Measurements from ENCODE around the gene ZNF410. TPM values are rescaled to one million over a fixed set of nuclear protein-coding genes. Genes with fewer than 3 reads are reported as not detected.

Gene ZNF410
- total and polyA plus RNA-seq, 2 experiments from 2014 or later: 42.1 to 70.4 TPM

- Histone ChIP-seq H3K27me3 (no peaks in the 10 kb centered on the region), H3K4me1 (ENCODE audit: insufficient read depth) (peaks cover 21% of the 10 kb centered on the region), H2AFZ (no peak overlapping the region), H3K36me3 (replicated peaks; ENCODE audit: insufficient read depth, low read depth) (no peaks in the 10 kb centered on the region), H3K27ac (no peak overlapping the region), H3K4me3 (no peak overlapping the region), H3K9me3 (ENCODE audit: low read depth) (no peaks in the 10 kb centered on the region), H3K79me2 (no peaks in the 10 kb centered on the region), H3K9me2 (replicated peaks; ENCODE audit: insufficient read depth) (no peaks in the 10 kb centered on the region), H3K4me2 (no peak overlapping the region), H4K20me1 (ENCODE audit: insufficient read depth, poor library complexity, severe bottlenecking) (no peaks in the 10 kb centered on the region)
- no peak for TF ChIP-seq EZH2 (IDR thresholded peaks at IDR 0.05; ENCODE audit: borderline replicate concordance)
- TF ChIP-seq CTCF (IDR thresholded peaks at IDR 0.05; ENCODE audit: poor library complexity): no peak
- TF ChIP-seq EZH2phosphoT487 (IDR thresholded peaks at IDR 0.05; ENCODE audit: low read depth, severe bottlenecking, unreplicated experiment): no peak
- WGBS (ENCODE audit: low lambda C conversion rate, missing lambda C conversion rate): 90% methylated on average over 2 of the region's 2 CpGs
- no peak for DNase-seq (ENCODE audit: low spot score)
Measured at GRCh38 chr14:73973497-73973896, 86.8 kb downstream of the ZNF410 start.

GRCh38 chr14:73976125-73976524, 89.5 kb downstream of the ZNF410 start:
- Histone ChIP-seq H3K9me3 (ENCODE audit: low read depth) (no peaks in the 10 kb centered on the region), H3K36me3 (replicated peaks; ENCODE audit: insufficient read depth, low read depth) (no peaks in the 10 kb centered on the region), H3K27me3 (no peaks in the 10 kb centered on the region), H3K4me3 (no peak overlapping the region), H3K4me1 (ENCODE audit: insufficient read depth) (peaks cover 28% of the 10 kb centered on the region), H2AFZ (no peak overlapping the region), H3K79me2 (no peaks in the 10 kb centered on the region), H4K20me1 (ENCODE audit: insufficient read depth, poor library complexity, severe bottlenecking) (no peaks in the 10 kb centered on the region), H3K27ac (no peak overlapping the region), H3K9me2 (replicated peaks; ENCODE audit: insufficient read depth) (no peaks in the 10 kb centered on the region), H3K4me2 (no peak overlapping the region)
- DNase-seq (ENCODE audit: low spot score): no peak
- 92% methylated on average over 6 of the region's 6 CpGs for WGBS (ENCODE audit: low lambda C conversion rate, missing lambda C conversion rate)
- TF ChIP-seq EZH2 (IDR thresholded peaks at IDR 0.05; ENCODE audit: borderline replicate concordance) (no peak), CTCF (IDR thresholded peaks at IDR 0.05; ENCODE audit: poor library complexity) (no peak), EZH2phosphoT487 (IDR thresholded peaks at IDR 0.05; ENCODE audit: low read depth, severe bottlenecking, unreplicated experiment) (no peak)

GRCh38 chr14:73977896-73978295, 91.2 kb downstream of the ZNF410 start:
- Histone ChIP-seq H3K4me3 (no peak overlapping the region), H3K36me3 (replicated peaks; ENCODE audit: insufficient read depth, low read depth) (no peaks in the 10 kb centered on the region), H3K4me1 (ENCODE audit: insufficient read depth) (peaks cover 28% of the 10 kb centered on the region), H4K20me1 (ENCODE audit: insufficient read depth, poor library complexity, severe bottlenecking) (no peaks in the 10 kb centered on the region), H3K79me2 (no peaks in the 10 kb centered on the region), H3K9me3 (ENCODE audit: low read depth) (no peaks in the 10 kb centered on the region), H2AFZ (no peak overlapping the region), H3K27ac (peak overlapping the region; percentile 72), H3K27me3 (no peaks in the 10 kb centered on the region), H3K9me2 (replicated peaks; ENCODE audit: insufficient read depth) (no peaks in the 10 kb centered on the region), H3K4me2 (peak overlapping the region; percentile 22)
- no peak for DNase-seq (ENCODE audit: low spot score)
- 47% methylated on average over 4 of the region's 4 CpGs for WGBS (ENCODE audit: low lambda C conversion rate, missing lambda C conversion rate)
- no peak for TF ChIP-seq EZH2phosphoT487 (IDR thresholded peaks at IDR 0.05; ENCODE audit: low read depth, severe bottlenecking, unreplicated experiment)
- no peak for TF ChIP-seq CTCF (IDR thresholded peaks at IDR 0.05; ENCODE audit: poor library complexity)
- TF ChIP-seq EZH2 (IDR thresholded peaks at IDR 0.05; ENCODE audit: borderline replicate concordance): no peak

Small RNAs within 50 kb of the gene (small RNA-seq; reads per million reads assigned to genes)
- not detected for gene AC005520.4
- gene RF00019: not detected

Other genes starting within 250 kb of the ZNF410 start
- 5.4 and 6.9 TPM in 2 replicates for gene DNAL1, start 241.9 kb upstream of the ZNF410 start, total RNA-seq
- 5.7 and 6.0 TPM in 2 replicates for gene DNAL1, start 241.9 kb upstream of the ZNF410 start, polyA plus RNA-seq
- gene PNMA1, start 172.5 kb upstream of the ZNF410 start, total RNA-seq: 23.0 and 27.3 TPM in 2 replicates
- 41.2 and 45.7 TPM in 2 replicates for gene PNMA1, start 172.5 kb upstream of the ZNF410 start, polyA plus RNA-seq
- gene PTGR2, start 35.0 kb upstream of the ZNF410 start, total RNA-seq: 8.3 and 11.7 TPM in 2 replicates
- 7.1 and 7.4 TPM in 2 replicates for gene PTGR2, start 35.0 kb upstream of the ZNF410 start, polyA plus RNA-seq
- gene FAM161B, start 63.2 kb downstream of the ZNF410 start, total RNA-seq: 2.3 and 3.3 TPM in 2 replicates
- 0.77 and 2.0 TPM in 2 replicates for gene FAM161B, start 63.2 kb downstream of the ZNF410 start, polyA plus RNA-seq
- 18.7 and 29.5 TPM in 2 replicates for gene COQ6, start 63.4 kb downstream of the ZNF410 start, total RNA-seq
- gene COQ6, start 63.4 kb downstream of the ZNF410 start, polyA plus RNA-seq: 21.8 and 24.7 TPM in 2 replicates
- gene ENTPD5, start 132.4 kb downstream of the ZNF410 start, total RNA-seq: 57.2 and 71.0 TPM in 2 replicates
- gene ENTPD5, start 132.4 kb downstream of the ZNF410 start, polyA plus RNA-seq: 18.5 and 25.1 TPM in 2 replicates
- gene BBOF1, start 132.5 kb downstream of the ZNF410 start, total RNA-seq: 6.1 and 7.1 TPM in 2 replicates
- 3.9 and 4.1 TPM in 2 replicates for gene BBOF1, start 132.5 kb downstream of the ZNF410 start, polyA plus RNA-seq
- 72.9 and 83.8 TPM in 2 replicates for gene ALDH6A1, start 197.6 kb downstream of the ZNF410 start, total RNA-seq
- 66.5 and 76.8 TPM in 2 replicates for gene ALDH6A1, start 197.6 kb downstream of the ZNF410 start, polyA plus RNA-seq
- 14.3 and 14.4 TPM in 2 replicates for gene LIN52, start 198.1 kb downstream of the ZNF410 start, total RNA-seq
- 13.5 and 13.7 TPM in 2 replicates for gene LIN52, start 198.1 kb downstream of the ZNF410 start, polyA plus RNA-seq

Measured in hepatocyte (in vitro differentiated cells).